Measurements from ENCODE around the gene ZDHHC14.

ZDHHC14 gene

GRCh38 chr6:157608221-157609075, 227.5 kb downstream of the ZDHHC14 start:
- in situ Hi-C loops (cut with HindIII; ENCODE audit: low pct_ligation_motif_present, low sequenced_read_pairs), result no loop called here
- DNase-seq, result no peak
- Histone ChIP-seq H3K27me3 (replicated peaks) (no peaks in the 10 kb centered on the region), H3K27ac (no peak overlapping the region), H3K36me3 (replicated peaks) (no peaks in the 10 kb centered on the region), H3K4me3 (ENCODE audit: low read depth, low read length) (no peak overlapping the region)
- no peak for TF ChIP-seq CTCF (IDR thresholded peaks at IDR 0.05; ENCODE audit: low read depth, low read length, missing control alignments)

- no peak for TF ChIP-seq CTCF (IDR thresholded peaks at IDR 0.05; ENCODE audit: low read depth, low read length, missing control alignments)
- H3K27ac ChIP-seq, result no peak overlapping the region
- H3K4me3 ChIP-seq (ENCODE audit: low read depth, low read length), result no peak overlapping the region
- no peaks in the 10 kb centered on the region for H3K36me3 ChIP-seq (replicated peaks)
- in situ Hi-C loops (cut with HindIII; ENCODE audit: low pct_ligation_motif_present, low sequenced_read_pairs), result no loop called here
- no peaks in the 10 kb centered on the region for H3K27me3 ChIP-seq (replicated peaks)
- no peak for DNase-seq
Measured at GRCh38 chr6:157609117-157609516, 228.1 kb downstream of the ZDHHC14 start.

GRCh38 chr6:157609556-157609955, 228.6 kb downstream of the ZDHHC14 start:
- DNase-seq, result no peak
- no peak overlapping the region for H3K4me3 ChIP-seq (ENCODE audit: low read depth, low read length)
- in situ Hi-C loops (cut with HindIII; ENCODE audit: low pct_ligation_motif_present, low sequenced_read_pairs), result no loop called here
- no peak for TF ChIP-seq CTCF (IDR thresholded peaks at IDR 0.05; ENCODE audit: low read depth, low read length, missing control alignments)
- no peaks in the 10 kb centered on the region for H3K36me3 ChIP-seq (replicated peaks)
- H3K27ac ChIP-seq, result no peak overlapping the region
- H3K27me3 ChIP-seq (replicated peaks), result no peaks in the 10 kb centered on the region

- Histone ChIP-seq H3K36me3 (replicated peaks) (no peaks in the 10 kb centered on the region), H3K27me3 (replicated peaks) (no peaks in the 10 kb centered on the region), H3K4me3 (ENCODE audit: low read depth, low read length) (no peak overlapping the region), H3K27ac (no peak overlapping the region)
- in situ Hi-C loops (cut with HindIII; ENCODE audit: low pct_ligation_motif_present, low sequenced_read_pairs), result no loop called here
- no peak for TF ChIP-seq CTCF (IDR thresholded peaks at IDR 0.05; ENCODE audit: low read depth, low read length, missing control alignments)
- no peak for DNase-seq
Measured at GRCh38 chr6:157610451-157610999, 229.5 kb downstream of the ZDHHC14 start.

- no peak overlapping the region for H3K27ac ChIP-seq
- no peak for TF ChIP-seq CTCF (IDR thresholded peaks at IDR 0.05; ENCODE audit: low read depth, low read length, missing control alignments)
- no peaks in the 10 kb centered on the region for H3K27me3 ChIP-seq (replicated peaks)
- no peaks in the 10 kb centered on the region for H3K36me3 ChIP-seq (replicated peaks)
- no peak overlapping the region for H3K4me3 ChIP-seq (ENCODE audit: low read depth, low read length)
- in situ Hi-C loops (cut with HindIII; ENCODE audit: low pct_ligation_motif_present, low sequenced_read_pairs), result no loop called here
- DNase-seq, result no peak
Measured at GRCh38 chr6:157611406-157611805, 230.4 kb downstream of the ZDHHC14 start.
